CD14-positive monocyte (primary cell): ENCODE results near the gene MALSU1. TPM values are rescaled to one million over a fixed set of nuclear protein-coding genes. Genes with fewer than 3 reads are reported as not detected.

Experiments used
- DNase-seq, 3 donors: peaks; one replicate each; pipeline ENCODE4 v3.0.0-alpha.2; 2011 to 2022
- H2AFZ ChIP-seq: 2 replicates; pipeline ENCODE4 v1.6.0; 2012; ENCODE audit warnings: mild to moderate bottlenecking, low read depth, low read length, inconsistent platforms; ENCODE audit not compliant: insufficient read depth, poor library complexity, severe bottlenecking
- H3K27ac ChIP-seq, 2 donors: 1 replicate in 1 of 2; 2 replicates in 1 of 2; pipeline ENCODE4 v1.5.1; 2012 to 2013; ENCODE audit warnings: low read length in 2 of 2, control low read depth in 1 of 2, inconsistent platforms in 1 of 2, low read depth in 1 of 2, mild to moderate bottlenecking in 1 of 2
- H3K27me3 ChIP-seq, 2 donors: one replicate each; pipeline versions ENCODE4 v1.6.0 to v1.6.1; 2011 to 2013; ENCODE audit warnings: low read length in 2 of 2; ENCODE audit not compliant: control insufficient read depth in 2 of 2, insufficient read depth in 2 of 2
- H3K36me3 ChIP-seq, 2 donors: replicated peaks in 1 of 2; 1 replicate in 1 of 2; 2 replicates in 1 of 2; pipeline versions ENCODE4 v1.5.1 to v1.6.1; 2012 to 2013; ENCODE audit warnings: low read length in 2 of 2, control low read depth in 1 of 2, inconsistent platforms in 1 of 2, mild to moderate bottlenecking in 1 of 2; ENCODE audit not compliant: insufficient read depth in 2 of 2, control insufficient read depth in 1 of 2
- H3K4me1 ChIP-seq, 2 donors: 1 replicate in 1 of 2; 2 replicates in 1 of 2; pipeline versions ENCODE4 v1.5.1 to v1.6.1; 2012 to 2013; ENCODE audit warnings: low read length in 2 of 2, control low read depth in 1 of 2, inconsistent platforms in 1 of 2, mild to moderate bottlenecking in 1 of 2, moderate library complexity in 1 of 2; ENCODE audit not compliant: insufficient read depth in 2 of 2, control insufficient read depth in 1 of 2
- H3K4me2 ChIP-seq: replicated peaks from 2 replicates; pipeline ENCODE3; 2012; ENCODE audit warnings: low read length, moderate library complexity, mild to moderate bottlenecking; ENCODE audit not compliant: poor library complexity, severe bottlenecking; ENCODE audit errors: extremely low read depth
- H3K4me3 ChIP-seq, 3 experiments: fragments of 200-600 bp in 1 of 3; sonication (generic) in 1 of 3; replicated peaks in 1 of 3; 1 replicate in 2 of 3; 2 replicates in 1 of 3; pipeline ENCODE4 v1.5.1; 2011 to 2013; ENCODE audit warnings: low read length in 3 of 3, mild to moderate bottlenecking in 3 of 3, control low read depth in 2 of 3, low read depth in 2 of 3, inconsistent platforms in 1 of 3, moderate library complexity in 1 of 3
- H3K79me2 ChIP-seq: 2 replicates; pipeline ENCODE4 v1.6.0; 2012; ENCODE audit warnings: mild to moderate bottlenecking, control low read depth, inconsistent platforms, low read length, moderate library complexity; ENCODE audit not compliant: insufficient read depth
- H3K9ac ChIP-seq: 2 replicates; pipeline ENCODE4 v1.6.0; 2017; ENCODE audit warnings: low read length, mild to moderate bottlenecking; ENCODE audit not compliant: insufficient read depth, poor library complexity, severe bottlenecking
- H3K9me3 ChIP-seq, 2 donors: replicated peaks in 1 of 2; 1 replicate in 1 of 2; 2 replicates in 1 of 2; pipeline versions ENCODE4 v1.5.1 to v1.6.1; 2012 to 2013; ENCODE audit warnings: low read length in 2 of 2, control low read depth in 1 of 2; ENCODE audit not compliant: control insufficient read depth in 1 of 2, insufficient read depth in 1 of 2
- H4K20me1 ChIP-seq: 2 replicates; pipeline ENCODE4 v1.6.0; 2012; ENCODE audit warnings: mild to moderate bottlenecking, low read length, control low read depth, moderate library complexity; ENCODE audit not compliant: insufficient read depth
- H3K27ac Mint-ChIP-seq, 7 donors: one replicate each; pipeline ENCODE4 v1.8.0; 2020; ENCODE audit warnings: mild to moderate bottlenecking in 7 of 7, mixed read lengths in 7 of 7, moderate library complexity in 6 of 7, inconsistent platforms in 2 of 7
- H3K27me3 Mint-ChIP-seq, 3 donors: one replicate each; pipeline ENCODE4 v1.8.0; 2021 to 2022; ENCODE audit warnings: low read depth in 3 of 3, mild to moderate bottlenecking in 3 of 3, mixed read lengths in 3 of 3, moderate library complexity in 3 of 3, inconsistent platforms in 1 of 3
- H3K36me3 Mint-ChIP-seq, 2 donors: one replicate each; pipeline ENCODE4 v1.8.0; 2020; ENCODE audit warnings: mixed read lengths in 2 of 2, inconsistent platforms in 1 of 2, mild to moderate bottlenecking in 1 of 2
- H3K4me1 Mint-ChIP-seq: one replicate; pipeline ENCODE4 v1.8.0; 2020; ENCODE audit warnings: mild to moderate bottlenecking, mixed read lengths
- H3K4me3 Mint-ChIP-seq, 2 donors: one replicate each; pipeline ENCODE4 v1.8.0; 2020; ENCODE audit warnings: mild to moderate bottlenecking in 2 of 2, mixed read lengths in 2 of 2, moderate library complexity in 1 of 2
- H3K9me3 Mint-ChIP-seq, 7 donors: one replicate each; pipeline ENCODE4 v1.8.0; 2020 to 2022; ENCODE audit warnings: mixed read lengths in 7 of 7, mild to moderate bottlenecking in 6 of 7, moderate library complexity in 6 of 7, inconsistent platforms in 2 of 7
- WGBS: methylation state at CpG from one replicate; pipeline ENCODE4 v1.1.5; 2013; ENCODE audit warnings: missing lambda C conversion rate; ENCODE audit not compliant: insufficient coverage; 5-methylcytosine and 5-hydroxymethylcytosine counted together
- intact Hi-C, 2 donors: fragments of 100-400 bp; cut with micrococcal nuclease; formaldehyde crosslinking; loops; one replicate each; pipeline versions ENCODE4 v1.15.0 to v1.15.1; 2023
- polyA plus RNA-seq, 3 donors: library from polyadenylated mRNA; depleted of rRNA in 1 of 3; unstranded in 2 of 3; stranded (reverse) in 1 of 3; fragments of 300-500 nt in 2 of 3; fragments of >200 nt in 1 of 3; fragmentation: Illumina TruSeq in 2 of 3; gene quantifications; 1 replicate in 2 of 3; 2 replicates in 1 of 3; pipeline ENCODE4 v1.2.3, GENCODE V29; 2012 to 2021
- TF ChIP-seq, protein P1 (sequence below): fragments of 200-600 bp; IDR thresholded peaks from one replicate; pipeline ENCODE4 v1.8.0; 2022; ENCODE audit warnings: antibody characterized with exemption, mild to moderate bottlenecking

MALSU1 gene
- polyA plus RNA-seq, 3 donors: 16.8 to 41.5 (median 41.4) TPM

DNA sequence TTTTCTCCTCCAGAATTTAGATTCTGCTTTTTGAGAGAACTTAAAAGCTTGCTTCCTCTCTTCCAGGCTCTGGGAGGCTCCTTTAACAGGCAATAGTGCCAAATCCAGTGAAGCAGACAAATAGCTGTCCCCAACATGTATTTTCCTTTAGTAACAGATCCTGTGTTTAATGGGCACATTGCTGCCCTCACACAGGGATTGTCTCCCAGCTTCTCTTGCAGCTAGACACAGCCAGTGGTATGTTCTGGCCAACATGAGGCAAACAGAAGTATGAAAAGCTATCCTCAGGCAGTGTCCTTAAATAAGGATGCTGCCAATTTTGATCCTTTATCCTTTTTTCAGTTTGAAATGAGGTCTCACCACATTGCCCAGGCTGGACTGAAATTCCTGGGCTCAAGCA, 38.2 kb downstream of the MALSU1 start:
- Mint-ChIP-seq H3K36me3 (peaks cover 0 to 2% of the 10 kb centered on the region in 2 donors), H3K9me3 (peaks cover 0 to 3% (median 0%) of the 10 kb centered on the region in 7 donors), H3K27me3 (peaks cover 0 to 1% (median 0%) of the 10 kb centered on the region in 3 donors), H3K4me3 (no peak overlapping the region), H3K4me1 (peaks cover 15% of the 10 kb centered on the region), H3K27ac (no peak overlapping the region)
- H3K4me3 ChIP-seq: no peak overlapping the region
- intact Hi-C loops: no loop called here
- H3K4me1 ChIP-seq: peaks cover 7 to 10% of the 10 kb centered on the region in 2 donors
- H3K36me3 ChIP-seq: no peaks in the 10 kb centered on the region
- no peak overlapping the region for H3K4me2 ChIP-seq
- no peaks in the 10 kb centered on the region for H3K79me2 ChIP-seq
- TF ChIP-seq, protein P1, sequence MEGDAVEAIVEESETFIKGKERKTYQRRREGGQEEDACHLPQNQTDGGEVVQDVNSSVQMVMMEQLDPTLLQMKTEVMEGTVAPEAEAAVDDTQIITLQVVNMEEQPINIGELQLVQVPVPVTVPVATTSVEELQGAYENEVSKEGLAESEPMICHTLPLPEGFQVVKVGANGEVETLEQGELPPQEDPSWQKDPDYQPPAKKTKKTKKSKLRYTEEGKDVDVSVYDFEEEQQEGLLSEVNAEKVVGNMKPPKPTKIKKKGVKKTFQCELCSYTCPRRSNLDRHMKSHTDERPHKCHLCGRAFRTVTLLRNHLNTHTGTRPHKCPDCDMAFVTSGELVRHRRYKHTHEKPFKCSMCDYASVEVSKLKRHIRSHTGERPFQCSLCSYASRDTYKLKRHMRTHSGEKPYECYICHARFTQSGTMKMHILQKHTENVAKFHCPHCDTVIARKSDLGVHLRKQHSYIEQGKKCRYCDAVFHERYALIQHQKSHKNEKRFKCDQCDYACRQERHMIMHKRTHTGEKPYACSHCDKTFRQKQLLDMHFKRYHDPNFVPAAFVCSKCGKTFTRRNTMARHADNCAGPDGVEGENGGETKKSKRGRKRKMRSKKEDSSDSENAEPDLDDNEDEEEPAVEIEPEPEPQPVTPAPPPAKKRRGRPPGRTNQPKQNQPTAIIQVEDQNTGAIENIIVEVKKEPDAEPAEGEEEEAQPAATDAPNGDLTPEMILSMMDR: no peak
- no peak for DNase-seq
- no peaks in the 10 kb centered on the region for H3K9me3 ChIP-seq
- H2AFZ ChIP-seq: no peak overlapping the region
- no peaks in the 10 kb centered on the region for H3K27me3 ChIP-seq
- H3K9ac ChIP-seq: no peak overlapping the region
- H3K27ac ChIP-seq: no peak overlapping the region
- no peaks in the 10 kb centered on the region for H4K20me1 ChIP-seq

DNA sequence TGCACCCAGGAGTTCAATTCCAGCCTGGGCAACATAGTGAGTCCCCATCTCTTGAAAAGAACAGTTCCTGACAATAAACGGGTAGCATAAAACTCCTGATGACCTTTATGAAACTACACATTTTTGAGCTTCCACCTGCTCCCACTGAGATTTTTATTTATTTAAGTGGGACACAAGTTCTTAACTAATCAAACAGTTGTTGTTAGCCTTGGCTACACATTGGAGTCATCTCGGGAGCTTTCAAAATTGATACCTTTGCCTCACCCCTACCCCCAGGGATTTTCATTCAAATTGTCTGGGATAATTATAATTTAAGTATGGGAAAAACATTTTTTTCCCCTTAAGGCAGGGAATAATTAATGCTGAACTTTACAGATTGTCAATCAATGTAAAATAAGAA, 39.3 kb downstream of the MALSU1 start:
- H3K27ac Mint-ChIP-seq: no peak overlapping the region
- Histone ChIP-seq H3K9me3 (no peaks in the 10 kb centered on the region), H4K20me1 (no peaks in the 10 kb centered on the region), H3K36me3 (no peaks in the 10 kb centered on the region), H3K4me2 (no peak overlapping the region), H3K27me3 (no peaks in the 10 kb centered on the region), H3K4me1 (peaks cover 7 to 10% of the 10 kb centered on the region in 2 donors), H2AFZ (no peak overlapping the region), H3K27ac (no peak overlapping the region), H3K9ac (no peak overlapping the region), H3K4me3 (no peak overlapping the region), H3K79me2 (no peaks in the 10 kb centered on the region)
- peaks cover 15% of the 10 kb centered on the region for H3K4me1 Mint-ChIP-seq
- no peak for DNase-seq
- peaks cover 0 to 1% (median 0%) of the 10 kb centered on the region in 3 donors for H3K27me3 Mint-ChIP-seq
- WGBS: no CpG with 5 or more reads among the region's 2 CpGs
- peaks cover 0 to 2% of the 10 kb centered on the region in 2 donors for H3K36me3 Mint-ChIP-seq
- intact Hi-C loops: no loop called here
- H3K4me3 Mint-ChIP-seq: no peak overlapping the region
- TF ChIP-seq, protein P1: no peak
- H3K9me3 Mint-ChIP-seq: peaks cover 0 to 3% (median 0%) of the 10 kb centered on the region in 7 donors
